HFF-Myc (cell line): ENCODE data around the gene SLC38A1.
"Not testable (repeated sequence)": the region's sequence is repeated elsewhere in the genome, so short reads cannot be mapped to it uniquely, and the experiment has no call there.

Experiments used
- DNase-seq: peaks from one replicate; pipeline ENCODE4 v3.0.0-alpha.2; 2011; ENCODE audit warnings: low read depth; ENCODE audit errors: extremely low read depth
- H3K4me3 ChIP-seq: replicated peaks from 2 replicates; pipeline ENCODE4 v1.5.1; 2011; ENCODE audit warnings: low read depth, mild to moderate bottlenecking, control low read depth, low read length
- TF ChIP-seq, protein P1 (sequence below): IDR thresholded peaks from 2 replicates; pipeline ENCODE4 v1.5.1; 2012; ENCODE audit warnings: mild to moderate bottlenecking, low read depth, low read length, control low read depth; ENCODE audit errors: missing control alignments

The SLC38A1 gene

DNA sequence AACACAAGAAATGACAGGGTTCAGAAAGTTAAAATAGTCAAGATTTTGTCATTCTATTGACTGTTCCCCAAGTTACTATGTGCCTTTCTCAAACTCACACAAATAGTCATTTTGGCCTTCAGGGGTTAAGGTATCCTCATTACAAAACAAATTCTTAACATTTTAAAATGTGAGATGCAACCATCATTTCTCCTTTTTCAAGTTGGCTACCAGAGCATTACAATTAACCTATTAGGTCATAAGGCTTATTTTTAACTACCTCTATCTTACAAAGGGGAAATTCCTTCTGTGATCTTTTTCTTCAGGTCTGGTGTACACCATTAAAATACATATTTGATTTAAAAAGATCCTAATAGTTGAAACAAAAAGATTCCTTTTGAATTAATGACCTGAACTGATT is 61.2 kb downstream of the SLC38A1 start:
- no peak for DNase-seq
- TF ChIP-seq, protein P1, sequence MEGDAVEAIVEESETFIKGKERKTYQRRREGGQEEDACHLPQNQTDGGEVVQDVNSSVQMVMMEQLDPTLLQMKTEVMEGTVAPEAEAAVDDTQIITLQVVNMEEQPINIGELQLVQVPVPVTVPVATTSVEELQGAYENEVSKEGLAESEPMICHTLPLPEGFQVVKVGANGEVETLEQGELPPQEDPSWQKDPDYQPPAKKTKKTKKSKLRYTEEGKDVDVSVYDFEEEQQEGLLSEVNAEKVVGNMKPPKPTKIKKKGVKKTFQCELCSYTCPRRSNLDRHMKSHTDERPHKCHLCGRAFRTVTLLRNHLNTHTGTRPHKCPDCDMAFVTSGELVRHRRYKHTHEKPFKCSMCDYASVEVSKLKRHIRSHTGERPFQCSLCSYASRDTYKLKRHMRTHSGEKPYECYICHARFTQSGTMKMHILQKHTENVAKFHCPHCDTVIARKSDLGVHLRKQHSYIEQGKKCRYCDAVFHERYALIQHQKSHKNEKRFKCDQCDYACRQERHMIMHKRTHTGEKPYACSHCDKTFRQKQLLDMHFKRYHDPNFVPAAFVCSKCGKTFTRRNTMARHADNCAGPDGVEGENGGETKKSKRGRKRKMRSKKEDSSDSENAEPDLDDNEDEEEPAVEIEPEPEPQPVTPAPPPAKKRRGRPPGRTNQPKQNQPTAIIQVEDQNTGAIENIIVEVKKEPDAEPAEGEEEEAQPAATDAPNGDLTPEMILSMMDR = no peak
- H3K4me3 ChIP-seq = no peak overlapping the region

DNA sequence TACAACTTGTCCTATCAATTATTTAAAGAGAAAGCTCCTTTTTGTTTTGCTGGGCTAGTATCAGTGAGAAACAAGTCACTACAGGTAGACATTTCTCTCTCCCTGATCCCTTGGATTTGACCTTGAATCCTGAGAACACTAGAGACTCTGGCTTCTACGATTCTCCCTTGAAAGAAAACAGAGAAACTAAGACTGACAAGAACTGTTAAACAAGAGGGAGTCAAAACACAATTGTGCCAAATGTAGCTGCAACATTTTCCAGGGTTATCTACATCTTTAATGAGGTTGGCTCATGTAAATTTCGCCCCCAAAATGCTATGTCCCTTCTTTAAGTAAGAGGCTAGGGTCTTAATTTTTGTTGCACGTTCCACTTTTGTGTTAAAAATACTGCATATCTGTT is 62.4 kb downstream of the SLC38A1 start:
- no peak for DNase-seq
- TF ChIP-seq, protein P1 = no peak
- H3K4me3 ChIP-seq = no peak overlapping the region

DNA sequence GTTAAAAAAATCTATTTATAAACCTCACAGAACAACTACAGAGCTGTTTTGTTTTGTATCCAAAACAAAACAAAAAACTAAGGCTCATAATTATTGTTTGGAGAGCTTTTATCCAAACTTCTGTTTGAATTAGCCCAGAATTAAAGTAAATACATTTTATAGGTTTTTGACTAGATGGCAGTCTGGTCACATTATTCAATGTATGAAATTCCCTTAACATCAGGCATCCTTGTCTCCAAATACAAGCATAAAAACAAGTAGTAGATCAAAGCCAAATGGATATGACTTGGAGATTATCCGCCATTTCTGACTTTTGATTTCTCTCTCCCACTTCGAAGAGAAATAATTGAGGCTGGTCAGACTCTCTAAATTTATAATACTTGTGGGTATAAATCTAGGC is 63.5 kb downstream of the SLC38A1 start:
- no peak overlapping the region for H3K4me3 ChIP-seq
- no peak for DNase-seq
- TF ChIP-seq, protein P1 = no peak

DNA sequence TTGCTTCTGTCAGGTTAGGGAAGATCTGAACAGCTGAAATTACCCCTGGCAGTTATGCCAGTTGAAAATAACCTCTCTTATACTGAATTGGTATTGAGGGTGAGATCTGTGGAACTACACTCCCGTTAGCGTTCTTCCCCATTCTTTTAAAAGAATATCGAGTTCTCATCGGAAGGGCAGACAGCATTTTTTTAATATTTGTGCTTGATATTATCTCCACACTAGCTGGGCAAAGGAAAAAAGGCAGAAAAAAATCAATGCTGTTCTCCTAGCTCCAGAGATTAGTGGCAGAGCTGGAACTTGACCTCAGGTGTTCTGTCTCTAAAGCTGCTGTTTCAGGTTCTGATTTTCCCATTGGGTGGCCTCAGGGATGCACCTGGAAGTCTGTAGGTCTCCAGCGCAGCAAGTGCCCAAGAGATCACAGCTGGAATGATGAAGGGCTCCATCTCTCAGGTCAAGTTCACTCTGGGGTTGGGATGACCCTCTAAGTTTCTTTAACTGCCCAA is 67.5 kb downstream of the SLC38A1 start:
- H3K4me3 ChIP-seq = no peak overlapping the region
- TF ChIP-seq, protein P1 = no peak
- no peak for DNase-seq

DNA sequence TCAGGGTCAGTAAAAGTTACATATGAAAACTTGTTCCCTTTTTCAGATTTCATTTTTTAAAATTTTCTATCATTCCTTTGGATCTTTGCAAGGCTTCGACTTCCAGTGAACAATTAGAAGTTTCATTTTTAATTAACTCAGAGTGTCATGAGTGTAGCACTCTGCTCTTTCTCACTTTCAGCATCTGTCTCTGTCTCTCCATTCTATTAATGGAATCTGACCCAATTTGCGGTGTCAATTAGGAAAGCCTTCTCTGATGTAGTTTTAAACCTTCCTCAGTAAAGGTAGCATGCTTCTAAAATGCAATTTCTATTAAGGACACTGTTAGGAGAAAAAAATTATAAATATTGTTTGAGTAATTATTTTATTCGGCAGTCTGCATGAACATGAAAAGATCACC is 68.3 kb downstream of the SLC38A1 start:
- H3K4me3 ChIP-seq = no peak overlapping the region
- TF ChIP-seq, protein P1 = no peak
- no peak for DNase-seq

DNA sequence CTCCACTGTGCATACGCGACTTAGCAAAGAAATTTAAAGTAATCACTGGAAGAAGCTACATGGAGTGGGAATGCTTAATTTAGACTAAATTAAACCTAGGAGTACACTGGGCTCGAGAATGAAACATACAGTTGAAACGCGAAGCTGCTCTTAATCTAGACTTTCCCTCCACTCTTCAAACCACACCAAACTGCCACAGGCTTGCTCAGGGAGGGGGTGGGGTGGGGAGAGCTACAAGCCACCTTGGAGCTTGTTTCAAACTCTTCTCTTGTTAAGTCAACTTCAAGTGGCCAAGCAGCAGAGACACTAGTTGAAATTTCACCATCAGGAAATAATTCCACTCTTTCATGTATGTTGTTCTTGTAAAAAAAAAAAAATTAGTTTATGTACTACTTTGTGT is 69.9 kb downstream of the SLC38A1 start:
- no peak for DNase-seq
- TF ChIP-seq, protein P1 = no peak
- no peak overlapping the region for H3K4me3 ChIP-seq

DNA sequence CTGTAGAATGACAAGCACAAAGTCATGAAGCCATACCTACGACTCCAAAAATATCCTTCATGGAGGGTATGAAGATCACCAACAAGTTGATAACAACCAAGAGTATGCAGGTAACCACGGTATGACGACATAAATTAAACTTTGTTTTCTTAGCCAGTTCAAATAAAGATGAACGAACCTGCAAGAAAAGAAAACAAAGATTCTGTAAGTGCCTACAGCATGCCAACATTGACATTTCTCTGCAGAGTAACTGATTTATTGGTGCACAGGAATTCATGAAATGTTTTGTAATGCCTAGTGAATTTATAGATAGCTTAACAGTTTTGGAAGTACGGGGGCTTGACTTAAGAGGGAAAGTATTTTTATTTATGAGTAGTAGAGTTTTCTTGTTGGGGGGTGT is 71.0 kb downstream of the SLC38A1 start:
- no peak for DNase-seq
- H3K4me3 ChIP-seq = no peak overlapping the region
- TF ChIP-seq, protein P1 = no peak

DNA sequence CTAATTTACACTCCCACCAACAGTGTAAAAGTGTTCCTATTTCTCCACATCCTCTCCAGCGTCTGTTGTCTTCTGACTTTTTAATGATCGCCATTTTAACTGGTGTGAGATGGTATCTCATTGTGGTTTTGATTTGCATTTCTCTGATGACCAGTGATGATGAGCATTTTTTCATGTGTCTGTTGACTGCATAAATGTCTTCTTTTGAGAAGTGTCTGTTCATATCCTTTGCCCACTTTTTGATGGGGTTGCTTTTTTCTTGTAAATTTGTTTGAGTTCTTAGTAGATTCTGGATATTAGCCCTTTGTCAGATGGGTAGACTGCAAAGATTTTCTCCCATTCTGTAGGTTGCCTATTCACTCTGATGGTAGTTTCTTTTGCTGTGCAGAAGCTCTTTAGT is 78.3 kb downstream of the SLC38A1 start:
- DNase-seq, H3K4me3 ChIP-seq: not testable (repeated sequence)
